Sigmoid colon (tissue), 4 donors: ENCODE measurements around the gene PRRT3.

Experiments
- CTCF ChIP-seq, 4 experiments: fragments of 450-650 bp in 3 of 4; fragments of 200-600 bp in 1 of 4; IDR thresholded peaks; one replicate each; pipeline ENCODE4 v1.5.1; 2016 to 2019; ENCODE audit warnings: antibody characterized with exemption in 4 of 4, mild to moderate bottlenecking in 3 of 4, moderate library complexity in 2 of 4
- POLR2A ChIP-seq, 2 donors: fragments of 450-650 bp; IDR thresholded peaks; one replicate each; pipeline ENCODE4 v1.6.1; 2016; ENCODE audit warnings: antibody characterized with exemption in 2 of 2, mild to moderate bottlenecking in 2 of 2, moderate library complexity in 2 of 2
- POLR2AphosphoS5 ChIP-seq, 4 donors: sonication (generic); formaldehyde crosslinking; IDR thresholded peaks; one replicate each; pipeline ENCODE4 v1.6.1; 2017; ENCODE audit warnings: antibody characterized with exemption in 4 of 4

GRCh38 chr3:9957214-9957613, 5.0 kb upstream of the PRRT3 start:
- TF ChIP-seq POLR2AphosphoS5 (IDR thresholded peaks at IDR 0.05): no peak
- no peak for TF ChIP-seq CTCF (IDR thresholded peaks at IDR 0.05)
- no peak for TF ChIP-seq POLR2A (IDR thresholded peaks at IDR 0.05)
